GM21447 (cell line): ENCODE measurements around the gene CHGA.

Experiments used
- ATAC-seq: cut with Tn5 transposase; IDR thresholded peaks from one replicate; pipeline ENCODE4 v1.9.1; 2021; ENCODE audit not compliant: unreplicated experiment

CHGA gene

DNA sequence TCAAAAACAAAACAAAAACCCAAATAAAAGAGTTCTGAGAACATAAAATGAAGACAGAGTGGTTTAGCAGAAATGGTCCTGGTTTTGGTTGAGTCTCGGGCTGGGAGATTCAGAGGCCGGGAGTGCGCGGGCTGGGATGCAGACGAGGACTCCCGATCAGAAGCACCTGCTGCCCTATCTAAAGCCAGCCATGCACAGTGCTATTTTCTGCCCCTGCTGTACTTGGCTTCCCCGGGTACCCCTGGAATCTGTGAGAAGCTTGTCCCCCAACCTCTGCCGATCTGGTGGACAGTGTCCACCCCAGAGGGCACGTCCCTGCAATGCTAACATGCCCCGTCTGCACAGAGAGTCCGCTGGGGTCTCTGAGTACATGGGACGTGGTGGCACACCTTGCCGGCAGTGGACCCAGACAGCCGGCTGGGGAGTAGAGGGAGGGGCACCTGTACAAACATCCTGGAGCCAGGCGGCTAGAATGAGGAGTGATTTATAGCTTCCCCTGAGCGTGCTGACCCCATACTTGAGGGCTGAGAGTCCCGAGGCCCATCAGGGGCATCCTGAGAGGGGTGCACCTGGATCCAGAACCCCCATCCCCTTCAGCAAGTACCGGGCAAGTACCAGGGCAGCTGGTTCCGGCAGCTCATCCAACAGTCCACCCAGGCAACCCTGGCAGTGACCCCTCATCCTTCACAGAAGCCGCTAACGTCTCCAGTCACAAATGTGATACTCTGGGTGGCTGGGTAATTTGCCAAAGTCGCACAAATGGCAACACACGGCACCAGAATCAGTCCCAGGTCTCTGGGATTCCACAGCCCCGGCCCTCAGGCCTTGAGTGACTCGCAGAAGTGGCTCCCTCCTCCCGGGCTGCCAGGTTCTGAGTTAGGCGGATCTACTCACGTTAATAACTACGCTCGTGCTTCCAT is 37.1 kb downstream of the CHGA start:
- no peak for ATAC-seq

DNA sequence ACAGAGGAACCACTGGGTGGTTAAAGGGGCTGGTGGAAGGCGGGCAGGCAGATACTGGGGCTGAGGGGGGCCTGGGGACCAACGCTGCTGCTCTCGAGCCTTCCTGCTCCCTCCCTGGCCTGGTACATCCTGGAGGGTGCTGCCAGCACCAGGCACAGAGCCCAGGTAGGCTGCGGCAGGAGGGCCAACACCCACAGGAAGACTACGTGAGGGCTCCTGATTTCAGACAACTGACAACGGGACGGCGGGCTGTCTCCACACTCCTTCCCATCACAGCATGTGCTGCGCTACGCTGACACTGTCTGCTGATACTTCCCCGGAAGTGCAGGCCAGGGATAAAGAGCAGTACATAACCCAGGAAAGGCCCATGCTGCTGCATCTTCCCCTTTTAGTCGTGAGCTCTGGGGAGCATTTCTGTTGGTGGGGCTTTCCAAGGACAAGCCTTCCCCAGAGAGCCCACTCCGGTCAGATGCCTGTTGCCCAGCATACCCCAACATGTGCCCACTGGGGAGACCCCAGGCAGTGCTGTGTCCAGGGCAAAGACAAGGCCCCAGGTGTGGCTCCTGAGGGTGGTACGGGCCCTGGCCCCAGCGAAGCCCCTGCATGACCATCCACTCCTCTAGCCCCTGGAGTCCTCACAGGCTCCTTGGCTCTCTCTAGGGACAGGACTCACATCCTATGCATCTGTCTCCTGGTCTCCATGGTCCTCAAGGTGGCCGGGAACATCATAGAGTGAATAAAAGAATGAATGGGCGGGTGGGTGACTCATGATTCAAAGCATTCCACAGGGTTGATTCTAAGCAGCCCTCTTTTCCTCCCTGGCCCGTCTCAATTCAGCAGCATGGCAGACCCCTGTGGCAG is 38.0 kb downstream of the CHGA start:
- ATAC-seq, result no peak

DNA sequence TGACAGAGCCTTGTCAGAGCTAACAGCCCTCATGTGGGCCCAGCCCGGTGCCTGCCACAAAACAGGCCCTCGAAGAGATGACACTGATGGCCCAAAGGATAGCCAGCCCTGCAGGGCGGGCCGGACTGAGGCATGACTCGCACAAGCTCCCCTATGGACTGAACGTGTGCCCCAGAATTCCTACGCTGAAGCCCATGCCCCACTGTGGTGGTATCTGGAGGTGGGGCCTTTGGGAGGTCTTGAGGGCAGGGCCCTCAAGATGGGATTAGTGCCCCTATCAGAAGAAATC is 38.6 kb downstream of the CHGA start:
- no peak for ATAC-seq

DNA sequence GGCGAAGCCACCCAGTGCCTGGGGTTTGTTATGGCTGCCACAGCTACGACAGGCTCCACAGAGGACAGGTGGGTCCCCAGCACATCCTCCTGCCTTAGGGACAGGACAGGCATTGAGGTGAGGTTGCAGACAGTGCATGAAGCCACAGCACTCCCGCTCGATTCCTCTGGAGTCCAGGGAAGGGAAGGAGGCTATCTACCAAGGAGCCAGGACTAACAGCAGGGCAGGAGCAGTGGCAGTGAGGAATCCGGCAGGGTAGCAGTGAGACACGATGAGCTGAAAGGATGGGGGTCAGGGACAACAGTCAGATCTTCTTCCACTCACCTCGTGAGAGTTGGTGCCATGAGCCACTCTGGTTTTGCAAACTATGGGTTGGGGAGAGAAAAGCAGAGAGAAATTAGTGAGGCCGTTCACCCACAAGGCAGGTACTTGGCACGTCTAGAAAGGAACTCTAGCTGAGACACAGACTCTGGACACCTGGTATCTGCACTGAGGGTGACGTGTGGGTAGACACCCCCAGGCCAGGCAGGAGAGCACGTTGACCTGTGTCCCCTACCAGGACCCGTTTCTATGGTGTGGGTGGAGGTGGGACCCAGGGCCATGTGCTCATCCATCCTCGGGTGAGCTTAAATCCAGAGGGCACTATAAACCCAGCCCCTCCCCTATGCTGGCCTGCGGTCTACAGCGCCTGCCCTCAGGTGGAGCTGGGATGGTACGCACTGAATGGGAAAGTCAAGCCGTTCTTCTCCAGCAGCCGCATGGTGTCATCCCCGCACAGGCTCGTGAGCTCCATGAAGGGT is 39.3 kb downstream of the CHGA start:
- no peak for ATAC-seq

DNA sequence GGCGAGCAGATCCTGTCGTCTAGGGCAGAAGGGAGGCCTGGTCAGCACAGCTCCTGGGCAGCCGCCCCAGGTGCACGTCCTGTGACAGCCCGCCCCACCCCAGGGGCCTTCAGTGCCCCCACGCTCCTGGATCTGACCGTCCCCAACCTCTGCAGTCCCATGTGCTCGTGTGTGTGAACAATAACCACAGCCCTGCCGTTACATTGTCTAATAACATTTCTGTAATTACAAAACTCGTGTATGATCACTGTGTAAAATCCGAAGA is 39.8 kb downstream of the CHGA start:
- no peak for ATAC-seq

DNA sequence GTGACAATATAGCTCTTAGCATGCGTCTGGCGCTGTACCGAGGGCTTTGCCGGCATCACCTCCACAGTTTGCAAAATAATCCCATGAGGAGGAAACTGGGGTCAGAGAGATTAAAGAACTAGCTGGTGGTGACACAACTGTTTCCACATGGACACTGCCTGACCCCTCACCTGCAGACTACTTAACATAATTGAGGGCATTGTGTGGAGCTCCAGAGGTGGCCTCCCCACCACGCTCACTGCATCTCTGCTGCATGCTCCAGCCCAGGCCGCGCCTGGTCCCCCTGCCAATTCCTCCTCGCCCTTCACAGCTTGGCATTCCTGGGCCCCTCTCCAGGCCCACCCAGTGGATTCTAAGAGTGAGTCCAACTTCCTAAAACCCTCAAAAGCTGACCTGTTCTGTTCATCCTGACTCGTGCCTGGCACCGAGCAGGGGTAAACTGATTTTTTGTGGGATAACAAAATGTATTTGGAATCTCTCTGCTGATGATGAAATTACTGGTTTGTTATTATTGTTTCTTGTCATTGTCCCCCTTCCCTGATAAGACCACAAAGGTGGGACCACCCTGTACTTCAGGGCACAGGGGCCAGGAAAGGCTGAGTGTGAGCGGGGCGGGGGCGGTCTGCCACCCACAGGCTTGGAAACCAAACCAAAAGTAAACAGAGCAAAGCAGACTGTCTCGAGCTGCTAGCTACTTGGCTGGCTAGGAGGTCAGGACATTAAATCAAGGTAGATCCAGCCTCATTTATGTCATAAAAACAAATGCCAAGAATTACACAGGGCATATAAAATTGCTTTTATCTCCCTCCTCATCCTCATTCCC is 40.6 kb downstream of the CHGA start:
- no peak for ATAC-seq

DNA sequence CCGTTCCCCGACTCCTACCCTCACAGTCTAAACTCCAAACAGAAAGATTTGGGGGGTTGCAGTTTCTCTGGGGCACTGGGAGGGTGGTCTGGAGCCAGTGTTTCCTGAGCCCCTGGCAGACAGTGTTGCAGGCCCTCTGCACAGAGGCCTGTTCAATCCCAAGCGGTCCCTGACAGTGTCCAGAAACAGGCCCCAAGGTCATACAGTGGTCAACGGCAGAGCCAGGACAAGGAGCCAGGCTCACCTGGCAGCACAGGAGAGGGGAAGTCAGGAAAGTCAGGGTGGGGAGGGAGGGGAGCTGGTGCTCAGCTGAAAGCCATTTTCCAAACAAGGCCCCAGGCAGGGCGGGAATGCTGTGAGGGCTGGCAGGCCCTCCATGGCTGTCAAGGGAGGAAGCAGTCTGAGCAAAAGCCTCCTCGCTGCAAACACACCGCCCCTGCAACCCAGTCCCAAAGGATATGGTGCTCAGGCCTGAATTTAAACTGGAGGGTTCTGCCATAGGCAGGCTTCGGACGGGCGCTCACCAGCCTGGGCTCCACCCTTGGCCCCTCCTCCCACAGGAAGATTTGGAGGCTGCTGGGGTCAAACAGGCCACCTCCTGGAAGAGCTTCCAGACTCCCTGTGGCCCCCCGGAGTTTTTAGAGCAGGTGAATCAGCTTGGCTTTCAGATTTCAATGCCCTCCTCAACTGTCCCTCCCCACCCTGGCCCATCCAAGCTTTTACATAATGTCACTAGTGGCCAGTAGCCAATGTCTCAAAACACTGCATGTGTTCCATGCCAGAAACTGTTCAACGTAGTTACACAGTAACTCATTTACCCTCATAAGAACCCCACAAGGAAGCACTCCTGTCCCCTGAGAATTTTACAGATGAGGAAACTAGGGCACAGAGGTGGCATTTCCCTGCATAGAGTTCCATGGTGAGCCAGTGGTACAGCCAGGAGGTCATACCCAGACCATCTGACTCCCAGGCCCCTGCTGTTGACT is 41.5 kb downstream of the CHGA start:
- ATAC-seq, result no peak

DNA sequence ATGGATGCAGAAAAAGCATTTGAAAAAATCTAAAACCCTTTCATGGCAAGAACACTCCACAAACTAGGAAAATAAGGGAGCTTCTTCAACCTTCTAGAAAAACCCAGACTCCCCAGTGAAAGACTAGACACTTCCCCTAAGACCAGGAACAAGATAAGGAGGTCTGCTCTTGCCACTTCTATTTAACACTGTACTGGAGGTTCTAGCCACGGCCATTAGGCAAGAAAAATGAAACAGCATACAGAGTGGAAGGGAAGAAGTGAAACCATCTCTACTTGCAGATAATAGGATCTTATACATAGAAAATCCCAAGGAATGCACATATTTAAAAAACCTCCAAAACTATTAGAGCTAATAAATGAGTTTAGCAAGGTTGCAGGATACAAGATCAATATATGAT is 42.3 kb downstream of the CHGA start:
- ATAC-seq, result no peak

DNA sequence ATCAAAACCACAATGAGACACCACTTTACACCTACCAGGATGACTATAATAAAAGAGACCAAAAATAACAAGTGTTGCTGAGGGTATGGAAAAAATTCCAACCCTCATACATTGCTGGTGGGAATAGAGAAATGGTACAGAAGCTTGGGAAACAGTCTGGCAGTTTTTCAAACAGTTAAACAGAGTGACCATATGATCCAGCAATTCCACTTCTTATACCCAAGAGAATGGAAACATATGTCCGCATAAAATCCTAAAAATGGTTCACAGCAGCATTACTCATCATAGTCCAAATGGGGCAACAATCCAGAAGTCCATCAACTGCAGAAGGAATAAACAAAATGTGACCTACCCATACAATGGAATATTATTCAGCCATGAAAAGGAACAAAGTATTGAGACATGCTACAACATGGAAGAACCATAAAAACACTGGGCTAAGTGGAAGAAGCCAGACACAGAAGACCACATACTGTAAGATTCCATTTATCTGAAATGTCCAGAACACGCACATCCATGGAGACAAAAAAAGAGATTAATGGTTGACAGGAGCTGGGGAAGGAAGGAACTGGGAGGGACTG is 44.5 kb downstream of the CHGA start:
- no peak for ATAC-seq

DNA sequence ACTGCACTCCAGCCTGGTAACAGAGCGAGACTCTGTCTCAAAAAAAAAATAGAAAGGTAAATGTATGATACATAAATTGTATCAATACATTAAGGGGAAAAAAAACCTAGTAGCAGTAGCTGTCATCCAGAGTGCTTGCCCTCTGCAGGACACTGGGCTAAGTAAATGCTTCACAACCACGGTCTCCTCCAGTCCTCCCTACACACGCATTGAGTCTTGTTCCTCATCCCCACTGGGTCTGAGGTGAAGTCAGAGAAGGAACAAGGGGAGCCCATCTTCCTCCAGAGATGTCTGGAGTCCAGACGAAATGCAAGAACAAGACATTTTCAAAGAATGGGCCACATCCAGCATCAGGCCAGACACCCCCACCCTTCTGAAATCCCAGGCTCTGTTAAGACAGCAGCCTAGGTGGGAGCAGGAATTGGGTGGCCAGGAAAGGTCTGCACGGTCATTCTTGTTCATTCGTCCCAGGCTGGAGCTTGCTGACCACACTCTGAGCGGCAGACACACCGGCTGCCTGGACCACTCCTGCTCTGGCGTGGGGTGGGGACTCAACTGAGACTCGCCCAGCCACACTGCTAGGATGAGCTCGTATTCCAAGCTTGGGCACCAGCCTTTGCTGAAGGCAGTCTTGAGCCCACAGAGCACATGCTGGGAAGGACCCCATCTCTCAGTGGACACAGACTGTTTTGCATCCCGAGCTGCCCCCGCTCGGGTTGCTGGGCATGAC is 45.5 kb downstream of the CHGA start:
- no peak for ATAC-seq

DNA sequence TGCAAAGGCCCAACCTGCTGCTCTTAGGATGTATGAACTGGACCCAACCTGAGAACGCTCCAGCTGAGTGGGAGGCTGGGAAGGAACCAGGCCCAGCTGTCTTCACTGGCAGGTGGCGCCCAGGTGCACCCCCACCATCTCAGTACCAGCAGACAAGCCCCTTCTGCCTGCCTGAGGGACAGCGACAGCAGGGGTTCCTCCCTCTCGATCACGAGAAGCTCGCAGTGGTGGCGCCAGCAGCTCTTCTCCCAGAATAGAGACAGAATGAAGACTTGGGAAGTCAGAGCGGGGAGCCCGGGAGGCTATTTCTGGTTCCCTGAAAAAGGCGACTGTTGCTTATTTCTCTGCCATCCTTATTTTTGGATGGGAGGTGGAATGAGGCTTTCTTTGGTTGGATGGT is 46.5 kb downstream of the CHGA start:
- no peak for ATAC-seq

DNA sequence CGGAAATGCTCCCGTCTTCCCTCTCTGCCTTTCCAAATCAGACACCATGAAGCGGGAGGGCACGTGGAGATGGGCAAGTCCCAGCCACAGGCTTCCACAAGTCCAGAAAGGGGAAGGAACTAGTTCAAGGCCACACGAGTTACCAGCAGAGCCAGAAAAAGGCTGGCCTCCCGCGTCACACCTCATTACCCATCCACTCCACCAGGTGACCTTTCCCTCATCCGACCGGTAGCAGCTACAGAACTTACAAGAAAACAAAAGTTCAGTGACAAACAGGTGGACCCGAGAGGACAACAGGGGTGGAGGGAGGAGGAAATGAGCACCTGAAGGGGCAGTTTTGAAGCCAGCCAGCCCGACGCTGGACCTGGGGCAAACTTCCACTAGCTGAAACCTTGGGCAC is 46.9 kb downstream of the CHGA start:
- no peak for ATAC-seq

DNA sequence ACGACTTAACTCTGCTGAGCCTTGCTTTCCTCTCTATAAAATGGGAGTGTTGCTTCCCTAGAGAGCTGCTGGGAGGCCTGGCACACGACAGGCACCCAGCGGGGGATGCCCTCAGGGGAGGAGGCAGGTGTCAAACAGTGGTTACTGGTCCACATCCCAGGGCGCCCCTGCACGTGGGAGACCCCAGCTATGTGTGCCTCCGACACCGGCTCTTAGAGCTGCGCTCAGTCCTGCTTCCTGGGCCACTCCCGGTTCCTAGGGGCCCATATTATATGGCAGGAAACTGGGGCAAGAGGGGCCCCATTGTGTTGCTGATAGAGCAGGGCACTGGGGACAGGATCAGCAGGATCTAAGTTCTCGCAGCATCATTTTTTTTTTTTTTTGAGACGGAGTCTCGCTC is 47.3 kb downstream of the CHGA start:
- no peak for ATAC-seq

DNA sequence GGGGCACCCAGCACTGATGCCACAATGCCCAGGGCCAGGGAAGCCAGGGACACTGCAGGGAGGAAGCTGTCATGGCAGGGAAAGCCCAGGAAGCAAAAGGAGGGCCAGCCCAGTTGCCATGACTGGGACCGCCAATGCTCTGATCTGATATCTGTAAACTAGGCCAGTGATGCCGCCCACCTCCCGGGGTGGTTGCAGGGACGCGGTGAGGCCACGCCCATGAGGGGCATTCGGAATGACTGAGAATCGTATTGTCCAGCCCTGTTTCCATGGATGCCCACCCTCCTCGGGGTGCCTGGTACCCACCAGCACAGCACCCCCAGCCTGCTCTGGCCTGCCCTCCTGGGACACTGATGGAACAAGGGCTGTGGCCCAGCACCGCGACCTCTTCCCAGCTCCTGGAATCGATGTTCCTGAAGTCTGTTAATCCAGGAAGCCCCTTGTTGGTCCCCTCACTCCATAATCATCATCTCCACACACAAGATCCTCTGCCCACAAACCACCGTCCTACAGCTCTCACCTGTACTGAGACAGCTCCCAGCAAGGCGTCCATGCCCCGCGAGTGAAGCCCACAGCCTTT is 48.7 kb downstream of the CHGA start:
- ATAC-seq, result no peak

DNA sequence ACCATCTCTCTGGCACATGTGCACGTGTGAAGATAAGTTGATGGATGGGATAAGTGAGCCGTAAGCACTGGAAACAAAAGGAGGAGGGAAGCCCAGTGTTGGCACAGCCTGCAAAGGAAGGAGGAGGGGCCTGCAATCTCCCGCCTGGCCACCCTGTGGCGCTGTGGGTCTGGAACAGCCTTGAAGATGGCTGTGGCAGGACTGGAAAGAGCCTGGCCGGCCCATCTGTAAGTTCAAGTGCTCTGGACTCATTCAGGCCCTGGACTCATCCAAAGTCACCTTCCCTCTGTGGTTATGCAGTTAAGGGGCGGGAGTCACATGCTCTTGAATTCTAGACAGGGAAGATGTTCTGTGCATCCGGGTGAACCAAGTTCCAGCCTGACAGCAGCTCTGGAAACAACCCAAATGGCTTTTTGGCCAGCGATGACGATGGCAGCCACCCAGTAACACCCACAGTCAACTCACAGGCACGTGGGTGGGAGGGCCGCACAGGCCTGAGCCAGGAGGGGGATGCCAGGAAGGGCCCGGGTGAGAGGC is 50.4 kb downstream of the CHGA start:
- ATAC-seq, result no peak

DNA sequence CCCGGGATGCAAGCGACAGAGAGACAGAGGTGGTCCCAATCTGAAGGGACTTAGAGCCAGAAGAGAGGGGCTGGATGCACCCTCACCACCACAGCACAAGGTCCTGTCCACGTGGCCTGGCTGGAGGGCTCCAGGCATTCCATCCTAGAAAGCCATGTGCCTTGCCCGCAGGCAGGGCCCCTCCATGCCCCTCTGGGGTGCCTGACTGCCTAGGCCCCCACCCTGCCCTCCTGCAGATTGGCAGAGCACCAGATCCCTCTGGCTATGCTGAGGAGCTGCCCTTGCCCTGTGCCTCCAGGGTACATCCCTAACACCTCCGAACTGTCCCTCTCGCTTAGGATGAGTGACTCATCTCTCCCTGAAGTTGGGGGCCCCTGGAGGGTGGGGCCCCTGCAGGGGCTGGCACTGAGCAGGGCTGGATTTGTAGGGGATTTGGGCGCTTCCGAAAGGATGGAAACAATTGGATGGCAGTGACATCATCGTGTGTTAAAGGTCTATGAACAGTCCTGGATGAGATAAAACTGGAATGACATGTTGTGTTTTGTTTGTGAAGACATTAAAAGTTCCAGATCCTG is 50.9 kb downstream of the CHGA start:
- ATAC-seq, result no peak

DNA sequence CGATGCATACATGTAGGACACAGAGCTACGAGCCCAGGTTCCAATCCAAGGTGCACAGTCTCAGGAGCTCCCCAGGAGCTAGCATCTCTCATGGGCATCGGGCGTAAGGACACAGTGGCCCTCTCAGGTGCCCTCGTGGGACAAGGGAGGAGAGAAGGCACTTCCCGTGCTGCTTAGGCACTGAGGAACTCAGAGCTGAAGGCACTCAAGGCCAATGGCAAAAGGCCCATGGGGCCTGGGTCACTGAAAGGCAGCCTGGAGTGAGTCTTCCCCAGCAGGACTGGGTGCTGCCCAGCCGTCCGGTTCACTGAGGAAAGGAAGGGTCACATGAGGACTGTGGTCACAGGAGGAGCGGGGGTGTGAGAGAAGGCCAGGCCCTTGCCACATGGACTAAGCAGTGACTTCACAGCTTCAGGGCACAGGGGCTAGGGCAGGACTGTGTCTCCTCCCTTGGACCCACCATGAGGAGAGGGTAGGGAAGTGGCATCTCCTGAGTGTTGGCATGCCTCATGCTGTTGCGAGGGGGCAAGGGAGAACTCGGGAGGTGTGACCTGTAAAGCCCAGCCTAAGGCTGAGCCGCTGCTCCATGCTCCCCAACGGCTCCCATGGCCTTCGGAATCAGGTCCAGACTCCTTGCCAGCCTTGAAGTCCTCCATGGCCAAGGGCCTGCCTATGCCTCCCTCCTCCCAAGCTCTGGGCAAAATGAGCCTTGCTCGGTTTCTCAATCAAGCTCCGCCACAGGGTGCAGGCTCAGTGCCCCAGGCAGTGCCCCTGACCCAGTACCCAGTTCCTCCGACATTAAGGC is 51.8 kb downstream of the CHGA start:
- ATAC-seq, result no peak
